K562 (cell line): ENCODE measurements around the gene RAP1GAP2. TPM values are rescaled to one million over a fixed set of nuclear protein-coding genes. Genes with fewer than 3 reads are reported as not detected.

Experiments
- ATAC-seq: fragments of 200-7000 bp; cut with Tn5 transposase; 3 replicates; pipeline ENCODE4 v1.9.1; 2020; ENCODE audit warnings: moderate library complexity
- BruUV-seq: library from RNA; stranded (reverse); fragments of 400-500 nt; replicated peaks from 2 replicates; lab custom pipeline; 2021; lab: Mats Ljungman, UMichigan
- CTCF ChIA-PET: fragments of 300-600 bp; formaldehyde crosslinking; extraction: SDS; loops from one replicate; lab custom pipeline; 2021; ENCODE audit warnings: low intra/inter-chr PET ratio; lab: Yijun Ruan, JAX
- POLR2A ChIA-PET: fragments of 300-600, 350-650 bp; sonication (Branson Sonifier 250); formaldehyde crosslinking; extraction: SDS; loops from one replicate; lab custom pipeline; 2021; ENCODE audit warnings: antibody characterized with exemption, inconsistent platforms; lab: Yijun Ruan, JAX
- DNase-seq, 4 experiments: peaks; one replicate each; pipeline versions ENCODE4 v3.0.0 to v3.0.0-alpha.2; 2011 to 2018; ENCODE audit warnings: low spot score in 3 of 4, mixed read lengths in 3 of 4; ENCODE audit errors: extremely low read depth in 1 of 4
- FAIRE-seq: peaks from 2 replicates; lab custom pipeline; 2011; peaks lifted over from hg19 to GRCh38; lab: Jason Lieb, UNC
- H2AFZ ChIP-seq: 2 replicates; pipeline ENCODE4 v1.6.0; 2011; ENCODE audit warnings: low read depth, low read length, control low read depth, inconsistent platforms
- H3K27ac ChIP-seq: fragments of 200-600 bp; 3 replicates; pipeline ENCODE4 v1.8.0; 2011; ENCODE audit warnings: low read depth, mild to moderate bottlenecking, control low read depth, inconsistent platforms, low read length, moderate library complexity, mixed read lengths; ENCODE audit errors: extremely low read depth
- H3K27me3 ChIP-seq, 2 experiments: fragments of 300-600 bp in 1 of 2; 2 replicates in 1 of 2; 3 replicates in 1 of 2; pipeline versions ENCODE4 v1.6.0 to v1.8.0; 2011; ENCODE audit warnings: inconsistent platforms in 2 of 2, low read length in 2 of 2, mild to moderate bottlenecking in 1 of 2, mixed read lengths in 1 of 2, moderate library complexity in 1 of 2; ENCODE audit not compliant: control insufficient read depth in 2 of 2, insufficient read depth in 2 of 2
- H3K36me3 ChIP-seq: fragments of 300-600 bp; 3 replicates; pipeline ENCODE4 v1.8.0; 2011; ENCODE audit warnings: mild to moderate bottlenecking, low read length, inconsistent platforms; ENCODE audit not compliant: control insufficient read depth, insufficient read depth
- H3K4me1 ChIP-seq, 2 experiments: fragments of 200-600 bp in 1 of 2; replicated peaks in 1 of 2; 2 replicates in 1 of 2; 3 replicates in 1 of 2; pipeline versions ENCODE4 v1.5.1 to v1.8.0; 2011; ENCODE audit warnings: inconsistent platforms in 2 of 2, low read length in 2 of 2, mild to moderate bottlenecking in 1 of 2, mixed read lengths in 1 of 2, moderate library complexity in 1 of 2; ENCODE audit not compliant: control insufficient read depth in 2 of 2, insufficient read depth in 2 of 2
- H3K4me2 ChIP-seq: 2 replicates; pipeline ENCODE4 v1.6.1; 2011; ENCODE audit warnings: low read length, control low read depth, inconsistent platforms, mixed read lengths; ENCODE audit not compliant: insufficient read depth
- H3K4me3 ChIP-seq: fragments of 200-600 bp; sonication (generic), shearing (Covaris generic); 2 replicates; pipeline ENCODE4 v1.5.1; 2016; ENCODE audit warnings: control low read depth, inconsistent platforms
- H3K79me2 ChIP-seq: fragments of 200-600 bp; 3 replicates; pipeline ENCODE4 v1.8.0; 2011; ENCODE audit warnings: low read length, inconsistent platforms; ENCODE audit not compliant: control insufficient read depth, insufficient read depth
- H3K9ac ChIP-seq, 2 experiments: 2 replicates each; pipeline versions ENCODE4 v1.6.0 to v1.6.1; 2011; ENCODE audit warnings: low read depth in 2 of 2, low read length in 2 of 2, control low read depth in 1 of 2, inconsistent platforms in 1 of 2, mild to moderate bottlenecking in 1 of 2, mixed read lengths in 1 of 2; ENCODE audit not compliant: insufficient read depth in 1 of 2
- H3K9me1 ChIP-seq: one replicate; pipeline ENCODE4 v1.6.0; 2011; ENCODE audit warnings: inconsistent platforms, mild to moderate bottlenecking, low read length, moderate library complexity; ENCODE audit not compliant: control insufficient read depth, insufficient read depth
- H3K9me3 ChIP-seq: replicated peaks from 2 replicates; pipeline ENCODE4 v1.5.1; 2011; ENCODE audit warnings: low read depth, low read length, inconsistent platforms; ENCODE audit not compliant: control insufficient read depth, insufficient read depth
- H4K20me1 ChIP-seq: replicated peaks from 2 replicates; pipeline ENCODE4 v1.6.1; 2011; ENCODE audit warnings: low read length, inconsistent platforms, mixed read lengths; ENCODE audit not compliant: control insufficient read depth, insufficient read depth
- CBX1 ChIP-seq: sonication (generic); IDR thresholded peaks from 2 replicates; pipeline ENCODE4 v1.6.1; 2016; ENCODE audit warnings: antibody characterized with exemption, low read depth, mild to moderate bottlenecking
- CREM ChIP-seq: IDR thresholded peaks from 2 replicates; pipeline ENCODE4 v1.6.1; 2014; ENCODE audit warnings: antibody characterized with exemption, low read depth
- DDX20 ChIP-seq: fragments of 450-650 bp; IDR thresholded peaks from 2 replicates; pipeline ENCODE4 v1.6.1; 2016; ENCODE audit warnings: missing genetic modification characterization, low read depth, mild to moderate bottlenecking, missing compliant biosample characterization, moderate library complexity
- ETV5 ChIP-seq: sonication (generic); formaldehyde crosslinking; IDR thresholded peaks from 2 replicates; pipeline ENCODE4 v1.4.0; 2020; ENCODE audit warnings: low read depth, mild to moderate bottlenecking, missing genetic modification reagents
- FOXJ2 ChIP-seq: fragments of 200-800 bp; sonication (Bioruptor generic); IDR thresholded peaks from 2 replicates; pipeline ENCODE4 v1.6.1; 2016; ENCODE audit warnings: missing genetic modification characterization, missing compliant biosample characterization
- NR1H2 ChIP-seq: sonication (generic); formaldehyde crosslinking; IDR thresholded peaks from 2 replicates; pipeline ENCODE4 v1.4.0; 2020; ENCODE audit warnings: mild to moderate bottlenecking, missing genetic modification reagents
- PHB2 ChIP-seq: fragments of 450-650 bp; IDR thresholded peaks from 2 replicates; pipeline ENCODE4 v1.6.1; 2017; ENCODE audit warnings: low read depth
- PHF20 ChIP-seq: fragments of 450-650 bp; IDR thresholded peaks from 2 replicates; pipeline ENCODE4 v1.6.1; 2018; ENCODE audit not compliant: partially characterized antibody
- RBM14 ChIP-seq: fragments of 200-400 bp; formaldehyde crosslinking; IDR thresholded peaks from 2 replicates; pipeline ENCODE4 v1.6.1; 2018; ENCODE audit warnings: low read depth, mild to moderate bottlenecking, low read length, moderate library complexity, borderline replicate concordance; ENCODE audit not compliant: insufficient read depth
- TCF3 ChIP-seq: sonication (generic); formaldehyde crosslinking; IDR thresholded peaks from 2 replicates; pipeline ENCODE4 v1.4.0; 2020; ENCODE audit warnings: mild to moderate bottlenecking, missing genetic modification reagents
- ZNF696 ChIP-seq: fragments of 250-450 bp; sonication (Bioruptor Pico); conservative IDR thresholded peaks from 2 replicates; pipeline ENCODE4 v1.4.0; 2020; ENCODE audit warnings: mild to moderate bottlenecking, moderate library complexity
- ZNF764 ChIP-seq: fragments of 250-450 bp; sonication (Bioruptor Pico); IDR thresholded peaks from 2 replicates; pipeline ENCODE4 v1.4.0; 2020; ENCODE audit warnings: low read depth, mild to moderate bottlenecking, moderate library complexity
- WGBS: fragments of 100-300 bp; shearing (Covaris generic); methylation state at CpG from one replicate; pipeline ENCODE4 v1.1.6; 2016; ENCODE audit warnings: low coverage, mixed read lengths; ENCODE audit not compliant: insufficient coverage; ENCODE audit errors: missing lambda C conversion rate; 5-methylcytosine and 5-hydroxymethylcytosine counted together
- in situ Hi-C: fragments of 300-500 bp; cut with MboI; formaldehyde crosslinking; loops from 4 replicates; pipeline ENCODE4 v1.15.0; 2018; ENCODE audit warnings: inconsistent platforms, mixed read lengths
- intact Hi-C: fragments of 100-400 bp; cut with micrococcal nuclease; formaldehyde crosslinking; loops from 2 replicates; pipeline ENCODE4 v1.14.2; 2022
- polyA plus RNA-seq, 8 experiments: library from polyadenylated mRNA; depleted of rRNA in 4 of 8; stranded (reverse) in 5 of 8; unstranded in 3 of 8; fragments of >200 nt; fragmentation: Nextera tagmentation in 2 of 8; fragmentation: Illumina TruSeq in 1 of 8; extraction: Ambion mirVana in 2 of 8; extraction: Trizol in 1 of 8; gene quantifications; 2 replicates each; pipeline versions ENCODE4 v1.2.1 to v1.2.3, GENCODE V29; 2011 to 2014; ENCODE audit warnings: inconsistent platforms in 1 of 8, missing spikeins in 1 of 8
- total RNA-seq, 7 experiments: library from RNA; depleted of rRNA in 6 of 7; stranded (reverse); fragments of >200 nt in 6 of 7; fragmentation: Illumina TruSeq in 2 of 7; extraction: Trizol in 2 of 7; gene quantifications; 2 replicates each; pipeline versions ENCODE4 v1.2.1 to v1.2.3, GENCODE V29; 2011 to 2021; ENCODE audit warnings: low replicate concordance in 1 of 7
- TF ChIP-seq, protein P1 (sequence below): fragments of 250-450 bp; sonication (Bioruptor Pico); IDR thresholded peaks from 2 replicates; pipeline ENCODE4 v1.5.0; 2021; ENCODE audit warnings: mild to moderate bottlenecking, moderate library complexity
- TF ChIP-seq, protein P2 (sequence below): sonication (generic); formaldehyde crosslinking; IDR thresholded peaks from 2 replicates; pipeline ENCODE4 v1.8.0; 2022; ENCODE audit warnings: missing genetic modification reagents, mild to moderate bottlenecking, borderline replicate concordance
- TF ChIP-seq, protein P3 (sequence below): fragments of 150-350 bp; conservative IDR thresholded peaks from 2 replicates; pipeline ENCODE4 v1.6.1; 2014; ENCODE audit warnings: low read length

The RAP1GAP2 gene
- total and polyA plus RNA-seq, 9 of the 15 experiments (the other 6 are each of a cell fraction or from before 2014, with no cell fraction given), result 0.01 to 1.3 (median 0.42) TPM; not detected in 1

DNA sequence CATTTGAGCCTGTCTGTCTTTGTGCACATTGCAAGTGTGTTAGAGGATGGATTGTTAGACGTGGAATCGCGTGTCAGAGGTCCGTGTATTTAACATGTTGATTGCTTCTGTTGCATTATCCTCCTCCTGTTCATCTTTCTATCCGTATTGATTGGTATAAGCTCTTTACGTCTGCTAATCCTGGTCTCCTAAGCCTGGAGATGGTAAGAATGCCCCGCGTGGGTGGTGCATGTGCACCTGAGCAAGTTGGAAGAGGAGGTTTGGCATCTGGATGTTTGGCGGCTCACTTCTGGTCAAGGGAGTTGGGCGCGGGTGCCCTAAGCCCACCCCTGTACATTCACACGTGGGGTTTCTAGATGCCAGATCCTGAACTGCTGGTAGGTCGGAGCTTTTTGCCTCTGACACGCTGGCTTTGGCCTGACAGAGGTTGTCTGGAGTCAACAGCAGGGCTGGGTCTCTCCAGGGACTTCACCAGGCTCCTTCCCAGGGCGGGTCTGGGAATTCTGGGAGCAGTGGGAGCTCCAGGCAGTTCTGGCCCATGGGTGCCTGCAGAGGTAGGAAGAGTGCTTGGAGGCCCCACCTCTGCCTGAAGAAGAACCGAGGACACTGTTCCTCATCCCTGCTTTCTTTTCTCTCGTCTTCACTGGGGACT, 159.8 kb downstream of the RAP1GAP2 start:
- Histone ChIP-seq H3K79me2 (no peaks in the 10 kb centered on the region), H4K20me1 (no peaks in the 10 kb centered on the region; the same call in 1 of the 2 replicates), H3K9me3 (no peaks in the 10 kb centered on the region), H3K4me2 (no peak overlapping the region), H3K9ac (no peak overlapping the region), H3K9me1 (no peaks in the 10 kb centered on the region), H3K27me3 (peaks cover 3 to 22% of the 10 kb centered on the region in 2 experiments; a peak in 3 of 5 replicates), H2AFZ (no peak overlapping the region), H3K4me3 (no peak overlapping the region), H3K27ac (no peak overlapping the region), H3K4me1 (no peaks in the 10 kb centered on the region), H3K36me3 (no peaks in the 10 kb centered on the region)
- in situ Hi-C loops (no loop called here), intact Hi-C loops (no loop called here)
- DNase-seq, result no peak
- CTCF ChIA-PET, result no interaction called here
- FAIRE-seq, result no peak
- 2% methylated on average over 14 of the region's 17 CpGs for WGBS
- BruUV-seq, result no TSS peak
- POLR2A ChIA-PET, result no interaction called here
- no peak for ATAC-seq
- TF ChIP-seq, protein P1, sequence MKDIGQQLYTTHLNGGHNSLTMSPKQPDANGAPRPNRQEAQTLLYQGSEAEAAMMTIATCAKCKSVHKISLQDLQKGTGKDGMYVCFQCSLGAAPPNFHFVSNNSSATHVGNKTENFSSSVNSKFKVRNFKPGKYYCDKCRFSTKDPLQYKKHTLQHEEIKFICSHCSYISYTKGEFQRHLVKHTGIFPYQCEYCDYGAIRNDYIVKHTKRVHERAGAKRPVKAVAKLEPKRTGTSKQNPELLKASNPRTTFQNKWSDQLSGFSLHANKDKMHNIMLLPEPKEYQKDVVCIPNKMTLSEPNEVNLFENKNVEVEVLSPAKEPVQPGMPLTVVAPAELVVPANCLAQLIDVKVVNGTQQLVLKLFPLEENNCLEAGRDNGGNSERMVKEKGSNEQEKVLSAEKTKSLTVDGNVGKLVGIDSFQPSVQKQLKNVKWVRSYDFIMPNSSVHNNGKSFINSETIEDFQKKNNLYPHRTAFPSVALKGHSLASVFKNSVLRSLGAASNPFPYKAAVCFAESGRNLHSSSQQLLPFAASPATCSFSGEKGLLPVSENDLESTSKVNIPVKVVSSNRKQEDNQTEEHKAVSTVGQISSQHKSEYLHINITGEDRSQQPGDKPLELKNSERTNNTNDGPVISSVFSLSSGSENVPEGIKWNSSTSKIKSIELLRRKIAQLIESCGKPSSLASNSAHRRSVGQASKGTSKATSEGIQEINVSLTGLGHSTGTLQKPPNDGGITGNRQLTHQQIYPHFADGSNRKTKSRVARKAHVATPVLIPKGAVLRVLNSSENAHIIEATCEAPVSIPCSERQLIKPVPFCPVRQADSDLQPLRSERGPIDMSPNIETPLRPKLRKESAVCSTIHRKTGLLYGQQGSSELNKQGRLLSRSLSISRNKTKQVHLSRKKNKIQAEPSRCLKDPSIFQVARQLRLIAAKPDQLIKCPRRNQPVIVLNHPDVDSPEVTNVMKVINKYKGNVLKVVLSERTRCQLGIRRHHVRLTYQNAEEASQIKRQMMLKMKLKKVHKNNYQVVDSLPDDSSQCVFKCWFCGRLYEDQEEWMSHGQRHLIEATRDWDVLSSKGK (CRISPR knock-in tag), result no peak
- no peak for TF ChIP-seq RBM14
- no peak for TF ChIP-seq ZNF764 (CRISPR knock-in tag)
- no peak for TF ChIP-seq CREM
- TF ChIP-seq ETV5 (CRISPR knock-in tag), result no peak
- no peak for TF ChIP-seq PHB2
- no peak for TF ChIP-seq NR1H2 (CRISPR knock-in tag)
- TF ChIP-seq, protein P2, sequence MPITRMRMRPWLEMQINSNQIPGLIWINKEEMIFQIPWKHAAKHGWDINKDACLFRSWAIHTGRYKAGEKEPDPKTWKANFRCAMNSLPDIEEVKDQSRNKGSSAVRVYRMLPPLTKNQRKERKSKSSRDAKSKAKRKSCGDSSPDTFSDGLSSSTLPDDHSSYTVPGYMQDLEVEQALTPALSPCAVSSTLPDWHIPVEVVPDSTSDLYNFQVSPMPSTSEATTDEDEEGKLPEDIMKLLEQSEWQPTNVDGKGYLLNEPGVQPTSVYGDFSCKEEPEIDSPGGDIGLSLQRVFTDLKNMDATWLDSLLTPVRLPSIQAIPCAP (CRISPR knock-in tag), result no peak
- TF ChIP-seq, protein P3, sequence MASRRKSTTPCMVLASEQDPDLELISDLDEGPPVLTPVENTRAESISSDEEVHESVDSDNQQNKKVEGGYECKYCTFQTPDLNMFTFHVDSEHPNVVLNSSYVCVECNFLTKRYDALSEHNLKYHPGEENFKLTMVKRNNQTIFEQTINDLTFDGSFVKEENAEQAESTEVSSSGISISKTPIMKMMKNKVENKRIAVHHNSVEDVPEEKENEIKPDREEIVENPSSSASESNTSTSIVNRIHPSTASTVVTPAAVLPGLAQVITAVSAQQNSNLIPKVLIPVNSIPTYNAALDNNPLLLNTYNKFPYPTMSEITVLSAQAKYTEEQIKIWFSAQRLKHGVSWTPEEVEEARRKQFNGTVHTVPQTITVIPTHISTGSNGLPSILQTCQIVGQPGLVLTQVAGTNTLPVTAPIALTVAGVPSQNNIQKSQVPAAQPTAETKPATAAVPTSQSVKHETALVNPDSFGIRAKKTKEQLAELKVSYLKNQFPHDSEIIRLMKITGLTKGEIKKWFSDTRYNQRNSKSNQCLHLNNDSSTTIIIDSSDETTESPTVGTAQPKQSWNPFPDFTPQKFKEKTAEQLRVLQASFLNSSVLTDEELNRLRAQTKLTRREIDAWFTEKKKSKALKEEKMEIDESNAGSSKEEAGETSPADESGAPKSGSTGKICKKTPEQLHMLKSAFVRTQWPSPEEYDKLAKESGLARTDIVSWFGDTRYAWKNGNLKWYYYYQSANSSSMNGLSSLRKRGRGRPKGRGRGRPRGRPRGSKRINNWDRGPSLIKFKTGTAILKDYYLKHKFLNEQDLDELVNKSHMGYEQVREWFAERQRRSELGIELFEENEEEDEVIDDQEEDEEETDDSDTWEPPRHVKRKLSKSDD, result no peak
- no peak for TF ChIP-seq DDX20
- no peak for TF ChIP-seq PHF20
- no peak for TF ChIP-seq ZNF696 (CRISPR knock-in tag)
- TF ChIP-seq CBX1, result no peak
- no peak for TF ChIP-seq FOXJ2 (tag)
- TF ChIP-seq TCF3 (CRISPR knock-in tag), result no peak
